HG03571 (cell line): ENCODE measurements around the gene FN3K.

Experiments
- ATAC-seq: cut with Tn5 transposase; IDR thresholded peaks from one replicate; pipeline ENCODE4 v1.9.1; 2021; ENCODE audit not compliant: unreplicated experiment

Gene FN3K

DNA sequence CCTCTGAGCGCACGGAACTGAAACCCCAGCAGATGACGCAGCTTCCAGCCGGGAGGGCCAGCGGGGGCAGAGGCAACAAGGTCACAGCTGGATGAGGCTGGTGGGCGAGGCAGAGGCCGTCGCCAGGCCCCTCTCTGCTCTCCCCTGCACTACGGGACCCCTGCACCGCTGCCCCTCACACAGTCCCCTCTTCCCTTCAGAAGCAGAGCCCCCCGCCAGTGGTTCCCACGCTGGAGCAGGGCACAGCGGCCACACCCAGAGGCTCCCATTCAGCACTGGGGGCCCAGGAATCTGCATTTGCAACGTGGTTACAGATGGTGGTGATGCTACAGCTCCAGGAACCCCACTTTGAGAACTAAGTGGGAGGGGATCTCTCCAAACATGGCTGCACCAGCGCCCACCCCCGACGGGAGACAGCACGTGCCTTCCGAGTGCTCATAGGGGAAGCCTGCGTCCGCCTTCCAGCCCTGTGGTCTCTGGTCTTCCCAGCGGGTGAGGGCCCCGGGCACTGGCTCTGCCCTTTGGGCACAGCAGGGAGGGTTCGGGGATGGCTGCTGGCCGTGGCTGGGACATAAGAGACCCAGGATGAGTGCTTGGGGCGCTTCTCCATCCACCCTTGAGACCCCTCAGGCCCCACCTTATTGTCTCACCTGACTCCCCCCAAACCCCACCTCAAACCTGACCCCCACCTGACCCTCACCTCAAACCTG is 32.2 kb upstream of the FN3K start:
- ATAC-seq = no peak

DNA sequence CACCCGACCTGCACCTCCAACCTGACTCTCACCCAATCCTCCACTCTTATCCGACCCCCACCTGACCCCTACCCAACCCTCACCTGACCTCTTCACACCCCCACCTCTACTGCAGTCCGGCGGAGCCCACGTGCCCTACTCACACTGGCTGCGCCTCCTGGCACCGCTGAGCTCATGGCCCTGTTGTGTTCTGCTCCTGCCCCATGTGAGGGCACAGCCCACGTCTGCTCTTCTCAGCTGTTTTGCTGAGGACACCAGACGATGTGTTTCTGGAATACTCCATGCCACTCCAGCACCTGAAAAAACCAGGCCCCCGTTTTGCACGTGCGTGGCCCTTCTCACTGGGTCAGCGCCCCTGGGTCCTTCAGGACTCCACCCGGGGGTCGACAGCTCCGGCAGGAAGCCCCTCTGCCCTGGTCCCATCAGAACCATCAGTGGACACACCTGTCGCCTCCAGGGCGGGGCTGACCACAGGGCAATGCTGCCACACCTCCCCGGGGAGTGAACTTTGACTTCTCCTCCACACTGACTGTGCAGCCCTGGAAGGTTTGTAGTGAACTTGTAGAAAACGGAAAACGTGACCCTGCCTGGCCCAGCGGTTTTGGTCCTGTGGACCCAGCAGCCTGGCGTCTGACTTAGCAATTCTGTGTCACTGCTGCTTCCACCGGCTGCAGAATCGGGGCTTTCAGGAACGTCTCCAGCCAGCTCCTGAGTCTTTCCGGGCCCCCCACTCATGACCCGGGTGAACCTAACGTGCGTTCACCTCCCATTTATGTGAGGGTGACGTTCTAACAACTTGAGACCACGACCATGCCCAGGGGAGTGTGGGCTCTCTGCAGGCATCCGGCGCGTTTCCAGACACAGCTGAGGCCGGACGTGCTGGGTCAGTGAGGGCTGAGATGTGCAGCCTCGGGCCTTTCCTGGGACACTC is 31.2 kb upstream of the FN3K start:
- ATAC-seq = no peak

DNA sequence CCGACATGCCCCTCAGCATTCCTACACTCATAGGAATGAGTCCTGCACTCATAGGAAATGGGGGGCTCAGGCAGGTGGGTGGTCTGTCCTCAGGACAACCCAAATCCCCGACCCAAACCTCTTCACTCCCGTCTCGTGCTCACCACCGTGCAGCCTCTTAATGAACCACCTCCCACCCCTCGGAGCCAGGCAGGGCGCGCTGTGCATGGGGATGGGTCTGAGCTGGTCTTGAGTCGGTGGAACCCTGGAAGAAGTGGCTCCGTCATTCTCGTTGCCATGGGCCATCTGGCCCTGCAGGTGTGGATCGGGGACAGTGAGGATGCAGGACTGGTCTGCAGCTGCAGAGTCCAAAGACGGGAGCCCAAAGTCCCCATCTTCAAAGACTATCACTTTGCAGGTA is 30.5 kb upstream of the FN3K start:
- ATAC-seq = no peak

GRCh38 chr17:82705756-82706155 is 29.7 kb upstream of the FN3K start:
- no peak for ATAC-seq

DNA sequence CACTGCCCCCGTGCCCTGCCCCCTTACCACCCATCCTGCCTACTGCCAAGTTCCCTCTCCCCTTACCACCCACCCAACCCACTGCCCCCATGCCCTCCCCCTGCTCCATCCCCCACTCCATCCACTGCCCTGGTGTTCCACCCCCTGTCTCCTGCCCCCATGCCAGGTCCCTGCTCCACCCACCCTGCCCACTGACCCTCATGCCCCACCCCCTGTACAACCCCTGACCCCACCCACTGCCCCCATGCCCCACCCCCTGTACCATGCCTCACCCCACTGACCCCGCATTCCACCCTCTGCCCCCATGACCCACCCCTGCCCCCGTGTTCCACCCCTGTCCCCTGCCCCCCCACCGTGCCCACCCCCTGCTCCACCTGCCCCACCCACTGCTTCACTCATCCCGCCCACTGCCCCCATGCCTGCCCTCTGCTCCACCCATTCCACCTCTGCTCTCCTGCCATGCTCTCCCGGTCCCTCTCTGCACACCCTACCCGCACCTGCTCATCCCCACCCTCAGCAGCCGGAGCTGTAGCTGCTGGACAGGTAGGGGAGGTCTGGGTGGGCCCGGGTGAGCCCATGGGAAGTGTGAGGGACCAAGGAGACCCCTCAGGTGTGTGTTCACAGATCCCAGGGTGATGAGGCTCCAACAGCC is 26.3 kb upstream of the FN3K start:
- no peak for ATAC-seq

DNA sequence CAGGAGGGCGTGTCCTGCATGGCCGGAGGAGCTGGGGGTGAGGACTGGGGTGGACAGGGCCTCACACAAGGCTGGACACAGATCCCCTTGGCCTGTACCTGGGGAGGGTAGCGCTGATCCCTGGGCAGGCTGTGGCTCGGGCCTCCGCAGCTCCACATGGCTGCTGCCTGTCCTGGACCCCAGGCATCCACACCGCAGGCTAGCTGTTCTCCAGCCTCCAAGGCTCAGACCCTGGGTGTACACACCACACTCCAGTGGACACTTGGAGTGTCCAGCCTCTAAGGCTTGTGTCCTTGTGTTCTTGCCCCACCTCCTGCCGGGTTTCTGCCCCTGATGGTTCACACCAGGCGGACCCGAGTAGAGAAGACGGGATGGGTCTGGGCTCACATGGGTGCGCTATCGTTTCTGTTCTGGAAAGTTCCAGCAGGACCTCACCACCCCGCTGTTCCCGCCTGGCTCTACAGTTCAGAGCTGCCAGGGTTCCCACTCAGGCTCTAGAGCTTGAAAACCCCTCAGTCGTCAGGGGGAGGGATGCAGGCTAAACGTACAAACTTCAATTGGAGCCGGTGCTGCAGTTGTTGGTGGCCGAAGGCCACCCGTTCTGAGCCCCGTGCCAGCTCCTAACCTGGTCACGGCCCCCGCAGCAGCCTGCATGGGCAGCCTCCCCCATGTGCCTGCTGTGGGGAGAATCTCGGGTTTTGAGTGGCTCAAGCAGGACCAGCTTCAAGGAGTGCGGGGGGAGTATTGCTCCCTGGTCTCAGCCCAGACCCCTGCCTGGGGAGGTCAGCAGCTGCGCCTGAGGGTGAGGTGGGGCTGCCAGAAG is 25.5 kb upstream of the FN3K start:
- no peak for ATAC-seq

DNA sequence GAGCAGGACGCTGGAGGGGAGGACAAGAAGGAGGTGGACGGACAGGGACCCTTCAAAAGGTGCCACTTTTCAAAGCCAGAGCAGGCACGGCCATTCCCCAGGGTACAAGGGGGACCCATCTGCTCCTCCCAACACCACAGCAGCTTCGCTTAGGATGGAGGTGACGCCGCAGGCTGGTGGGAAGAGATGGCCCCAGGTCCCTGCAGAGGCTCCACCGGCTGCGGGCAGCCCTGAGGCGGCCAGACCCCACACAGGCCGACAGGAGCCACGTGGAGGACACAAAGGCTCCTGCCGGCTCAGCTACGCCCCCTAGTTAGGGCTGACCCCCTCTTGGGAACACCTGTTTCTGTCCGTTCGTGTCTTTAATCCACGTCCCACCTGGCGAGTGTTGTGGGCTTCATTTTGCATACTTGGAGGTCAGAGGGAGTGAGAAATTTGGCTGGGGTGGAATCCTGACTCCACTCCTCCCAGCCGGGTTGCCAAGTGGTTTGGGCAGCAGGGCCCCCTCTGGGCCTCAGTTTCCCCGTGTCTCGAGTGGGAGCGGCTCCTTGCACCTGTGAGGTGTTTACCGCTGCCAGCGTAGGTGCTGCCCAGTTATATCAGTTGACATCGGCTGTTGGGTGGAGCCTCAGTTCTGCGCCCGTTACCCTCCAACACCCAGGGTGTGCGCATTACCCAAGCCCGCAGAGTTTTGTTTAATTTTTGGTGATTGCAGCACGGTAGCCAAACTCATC is 24.7 kb upstream of the FN3K start:
- no peak for ATAC-seq

- no peak for ATAC-seq
These were observed 22.2 kb upstream of the FN3K start for GRCh38 chr17:82713071-82713723.

DNA sequence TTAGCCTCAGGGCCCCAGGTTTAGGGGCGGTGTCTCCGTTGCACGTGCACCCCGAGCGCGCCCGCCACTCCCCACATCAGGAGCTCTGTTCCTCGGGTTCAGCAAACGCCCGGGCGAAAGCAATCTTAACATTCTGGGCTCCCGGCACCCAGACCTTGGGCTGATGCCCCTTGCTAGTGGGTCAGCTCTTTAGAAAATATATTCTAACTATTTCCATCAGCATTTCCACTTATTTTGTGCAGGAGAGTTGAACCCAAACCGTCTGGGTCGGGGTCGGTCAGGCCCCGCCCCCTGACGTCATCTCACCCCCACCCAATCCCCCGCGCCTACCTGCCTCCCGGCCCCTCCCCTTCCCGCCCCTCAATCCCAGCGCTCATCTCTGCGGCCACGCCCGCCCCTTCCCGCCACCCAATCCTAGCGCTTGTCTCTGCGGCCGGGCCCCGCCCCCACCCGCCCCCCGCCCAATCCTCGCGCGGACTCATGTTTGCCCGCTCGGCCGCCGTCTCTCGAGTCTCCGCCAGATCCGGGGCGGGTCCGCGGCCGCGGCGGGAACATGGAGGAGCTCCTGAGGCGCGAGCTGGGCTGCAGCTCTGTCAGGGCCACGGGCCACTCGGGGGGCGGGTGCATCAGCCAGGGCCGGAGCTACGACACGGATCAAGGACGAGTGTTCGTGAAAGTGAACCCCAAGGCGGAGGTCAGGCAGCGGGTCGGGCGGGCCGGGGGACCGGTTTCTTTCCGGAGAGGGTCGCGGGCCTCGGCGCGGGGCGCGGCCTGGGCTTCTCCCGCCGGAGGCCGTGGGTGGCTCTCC is 19.0 kb upstream of the FN3K start, which contains the start of gene FN3KRP:
TSS of gene FN3KRP (plus strand) at position 504 of the 808 bp plus-strand sequence. CDS start at position 554, 50 bp downstream.
- peak; percentile 48 for ATAC-seq

GRCh38 chr17:82718986-82719685 is 16.3 kb upstream of the FN3K start:
- ATAC-seq = no peak

- ATAC-seq = no peak
These were observed 15.2 kb upstream of the FN3K start for GRCh38 chr17:82720204-82720603.

DNA sequence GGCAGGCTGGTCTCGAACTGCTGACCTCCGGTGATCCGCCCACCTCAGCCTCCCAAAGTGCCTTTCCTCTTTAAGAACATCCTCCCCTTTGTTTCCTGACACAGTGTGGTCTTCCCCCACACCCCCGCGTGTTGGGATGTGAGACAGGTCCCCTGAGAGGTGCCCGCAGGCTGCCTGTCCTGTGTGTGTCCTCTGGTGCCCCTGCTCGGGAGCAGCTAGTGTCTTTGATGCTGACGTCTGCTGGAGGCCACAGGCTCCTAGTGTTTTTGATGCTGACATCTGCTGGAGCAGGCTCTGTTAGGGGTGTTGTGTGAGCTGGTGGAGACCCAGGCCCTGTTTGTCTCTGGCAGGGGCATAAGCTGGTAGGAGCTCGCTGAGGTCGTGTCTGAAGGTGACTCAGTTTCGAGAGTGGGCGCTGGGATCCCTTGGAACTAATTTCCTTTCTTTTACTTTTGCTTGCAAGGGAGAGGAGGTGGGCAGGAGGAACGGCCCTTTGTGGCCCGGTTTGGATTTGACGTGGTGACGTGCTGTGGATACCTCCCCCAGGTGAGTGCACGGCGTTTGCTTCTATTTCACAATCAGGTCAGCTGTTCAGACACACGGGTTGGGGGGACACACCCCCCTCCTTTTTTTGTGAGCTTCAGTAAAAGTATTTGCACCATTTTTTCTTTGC is 12.9 kb upstream of the FN3K start:
- ATAC-seq = no peak

GRCh38 chr17:82723169-82723807 is 12.1 kb upstream of the FN3K start:
- no peak for ATAC-seq

- ATAC-seq = no peak
These were observed 9.0 kb upstream of the FN3K start for GRCh38 chr17:82726427-82726826.

- ATAC-seq = no peak
These were observed 5.7 kb upstream of the FN3K start for GRCh38 chr17:82729479-82730260.

GRCh38 chr17:82732118-82732743 is 3.2 kb upstream of the FN3K start:
- no peak for ATAC-seq
